Loucy (cell line): ENCODE results near the gene SNX22.

Source experiments
- H2AFZ ChIP-seq: fragments of 200-600 bp; sonication (generic); 2 replicates; pipeline ENCODE4 v1.6.0; 2016; ENCODE audit warnings: antibody characterized with exemption, mild to moderate bottlenecking, low read length, moderate library complexity
- H3F3A ChIP-seq: fragments of 200-600 bp; 2 replicates; pipeline ENCODE4 v1.6.0; 2016; ENCODE audit warnings: antibody characterized with exemption, low read depth, mild to moderate bottlenecking
- H3K27me3 ChIP-seq: fragments of 200-600 bp; sonication (generic); 2 replicates; pipeline ENCODE4 v1.6.1; 2014; ENCODE audit warnings: low read length, mild to moderate bottlenecking; ENCODE audit not compliant: insufficient read depth, poor library complexity, severe bottlenecking
- H3K36me3 ChIP-seq: fragments of 200-600 bp; sonication (generic); 2 replicates; pipeline ENCODE4 v1.6.1; 2016; ENCODE audit warnings: low read length; ENCODE audit not compliant: insufficient read depth
- H3K4me1 ChIP-seq: fragments of 200-600 bp; sonication (generic); 2 replicates; pipeline ENCODE4 v1.5.1; 2014; ENCODE audit warnings: low read length, mild to moderate bottlenecking; ENCODE audit not compliant: insufficient read depth, poor library complexity, severe bottlenecking
- H3K4me2 ChIP-seq: fragments of 200-600 bp; sonication (generic); 2 replicates; pipeline ENCODE4 v1.6.0; 2014; ENCODE audit warnings: antibody characterized with exemption, low read length, low read depth, mild to moderate bottlenecking; ENCODE audit not compliant: poor library complexity, severe bottlenecking
- H3K4me3 ChIP-seq: fragments of 200-600 bp; sonication (generic); 2 replicates; pipeline ENCODE4 v1.5.1; 2014; ENCODE audit warnings: low read length, mild to moderate bottlenecking, mixed read lengths; ENCODE audit not compliant: poor library complexity, severe bottlenecking
- H3K79me2 ChIP-seq: fragments of 200-600 bp; sonication (generic); 2 replicates; pipeline ENCODE4 v1.6.1; 2014; ENCODE audit warnings: low read length; ENCODE audit not compliant: insufficient read depth
- H3K9ac ChIP-seq: fragments of 200-600 bp; sonication (generic); 2 replicates; pipeline ENCODE4 v1.6.0; 2014; ENCODE audit warnings: mild to moderate bottlenecking, low read depth, low read length, moderate library complexity; ENCODE audit not compliant: poor library complexity, severe bottlenecking
- H3K9me2 ChIP-seq: fragments of 200-600 bp; sonication (generic); replicated peaks from 2 replicates; pipeline ENCODE4 v1.6.1; 2016; ENCODE audit warnings: low read depth, low read length, mixed read lengths
- H3K9me3 ChIP-seq: fragments of 200-600 bp; sonication (generic); 2 replicates; pipeline ENCODE4 v1.6.1; 2014; ENCODE audit warnings: mild to moderate bottlenecking, antibody characterized with exemption, low read length, low read depth; ENCODE audit not compliant: insufficient read depth
- H4K20me1 ChIP-seq: fragments of 200-600 bp; sonication (generic); 2 replicates; pipeline ENCODE4 v1.6.0; 2014; ENCODE audit warnings: antibody characterized with exemption, low read length, mild to moderate bottlenecking; ENCODE audit not compliant: insufficient read depth, poor library complexity, severe bottlenecking
- CTCF ChIP-seq: fragments of 200-600 bp; sonication (generic); conservative IDR thresholded peaks from 2 replicates; pipeline ENCODE4 v1.5.1; 2014; ENCODE audit warnings: mild to moderate bottlenecking, antibody characterized with exemption, low read length
- EZH2phosphoT487 ChIP-seq: fragments of 200-600 bp; IDR thresholded peaks from 2 replicates; pipeline ENCODE4 v1.6.1; 2018; ENCODE audit warnings: antibody characterized with exemption, mild to moderate bottlenecking, moderate library complexity, borderline replicate concordance

Gene SNX22

GRCh38 chr15:64185146-64185911, 33.8 kb downstream of the SNX22 start:
- Histone ChIP-seq H2AFZ (no peak overlapping the region), H3K9me2 (no peaks in the 10 kb centered on the region), H3K4me2 (no peak overlapping the region), H4K20me1 (no peaks in the 10 kb centered on the region), H3K4me3 (no peak overlapping the region), H3K9ac (no peak overlapping the region), H3K79me2 (no peaks in the 10 kb centered on the region), H3K36me3 (peaks cover 57% of the 10 kb centered on the region), H3K9me3 (no peaks in the 10 kb centered on the region), H3K27me3 (no peaks in the 10 kb centered on the region), H3K4me1 (no peaks in the 10 kb centered on the region), H3F3A (no peaks in the 10 kb centered on the region; the same call in 1 of the 2 replicates)
- TF ChIP-seq EZH2phosphoT487 (no peak), CTCF (no peak)

GRCh38 chr15:64187396-64188191, 36.1 kb downstream of the SNX22 start:
- TF ChIP-seq EZH2phosphoT487 (no peak), CTCF (no peak)
- Histone ChIP-seq H3K36me3 (peaks cover 53% of the 10 kb centered on the region), H3K4me3 (no peak overlapping the region), H3K27me3 (no peaks in the 10 kb centered on the region), H3K79me2 (no peaks in the 10 kb centered on the region), H4K20me1 (no peaks in the 10 kb centered on the region), H3K9me3 (no peaks in the 10 kb centered on the region), H3K4me2 (no peak overlapping the region), H2AFZ (no peak overlapping the region), H3K9me2 (no peaks in the 10 kb centered on the region), H3K4me1 (no peaks in the 10 kb centered on the region), H3F3A (no peaks in the 10 kb centered on the region; the same call in 1 of the 2 replicates), H3K9ac (no peak overlapping the region)

- H3K79me2 ChIP-seq = no peaks in the 10 kb centered on the region
- H3K9me2 ChIP-seq = no peaks in the 10 kb centered on the region
- H3K9me3 ChIP-seq = no peaks in the 10 kb centered on the region
- H2AFZ ChIP-seq = no peak overlapping the region
- H3K27me3 ChIP-seq = no peaks in the 10 kb centered on the region
- no peak overlapping the region for H3K4me3 ChIP-seq
- no peak for TF ChIP-seq EZH2phosphoT487
- no peak for TF ChIP-seq CTCF
- H3K4me2 ChIP-seq = no peak overlapping the region
- peaks cover 48% of the 10 kb centered on the region; the same call in 1 of the 2 replicates for H3K36me3 ChIP-seq
- no peaks in the 10 kb centered on the region; the same call in 1 of the 2 replicates for H3F3A ChIP-seq
- H4K20me1 ChIP-seq = no peaks in the 10 kb centered on the region
- H3K4me1 ChIP-seq = no peaks in the 10 kb centered on the region
- no peak overlapping the region for H3K9ac ChIP-seq
Observed at GRCh38 chr15:64191971-64192830, 40.7 kb downstream of the SNX22 start.
